Measurements from ENCODE around the gene ADGRG1.

The ADGRG1 gene

GRCh38 chr16:57635266-57636097 is 7.1 kb downstream of the ADGRG1 start:
- no peak for DNase-seq (ENCODE audit: low read depth in 2 of 2)

DNA sequence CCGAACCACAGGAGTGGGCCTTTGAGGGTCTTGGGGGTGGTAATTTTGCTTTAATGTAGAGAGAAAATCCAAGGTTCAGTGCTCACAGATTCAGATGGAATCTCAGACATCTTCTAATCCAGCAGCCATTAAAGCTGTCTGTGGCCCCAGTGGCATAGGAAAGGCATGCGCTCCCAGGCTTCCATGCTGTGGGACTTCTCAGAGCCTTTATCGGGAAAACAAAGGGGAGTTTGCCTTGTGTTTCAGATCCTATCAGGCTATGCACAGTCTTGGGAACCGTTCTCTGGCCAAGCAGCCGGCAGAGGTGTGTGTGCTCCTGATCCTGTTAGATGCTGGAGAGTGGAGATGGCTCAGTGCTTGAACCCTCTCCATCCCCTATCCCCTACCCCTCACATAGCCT is 7.8 kb downstream of the ADGRG1 start:
- DNase-seq (ENCODE audit: low read depth in 2 of 2) = no peak

DNA sequence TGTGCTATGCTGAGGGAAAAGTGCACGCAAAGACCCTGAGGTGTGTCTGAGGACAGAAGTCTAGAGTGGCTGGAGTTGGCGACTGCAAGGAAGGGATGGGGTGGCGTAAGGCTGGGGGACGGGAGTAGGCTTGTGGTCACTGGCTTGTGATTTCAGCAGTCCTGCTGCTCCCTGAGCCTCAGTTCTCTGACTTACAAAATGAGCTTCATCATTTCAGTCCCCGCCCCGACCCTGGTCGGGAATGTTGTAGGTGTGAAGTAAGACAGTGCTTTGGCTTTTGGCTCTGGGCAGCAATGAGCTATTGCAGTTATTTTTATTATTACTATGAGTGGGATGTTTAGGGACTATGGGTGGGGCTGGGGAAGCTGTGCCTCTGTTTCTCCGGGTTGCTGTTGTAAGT is 8.6 kb downstream of the ADGRG1 start:
- DNase-seq (ENCODE audit: low read depth in 2 of 2) = no peak

DNA sequence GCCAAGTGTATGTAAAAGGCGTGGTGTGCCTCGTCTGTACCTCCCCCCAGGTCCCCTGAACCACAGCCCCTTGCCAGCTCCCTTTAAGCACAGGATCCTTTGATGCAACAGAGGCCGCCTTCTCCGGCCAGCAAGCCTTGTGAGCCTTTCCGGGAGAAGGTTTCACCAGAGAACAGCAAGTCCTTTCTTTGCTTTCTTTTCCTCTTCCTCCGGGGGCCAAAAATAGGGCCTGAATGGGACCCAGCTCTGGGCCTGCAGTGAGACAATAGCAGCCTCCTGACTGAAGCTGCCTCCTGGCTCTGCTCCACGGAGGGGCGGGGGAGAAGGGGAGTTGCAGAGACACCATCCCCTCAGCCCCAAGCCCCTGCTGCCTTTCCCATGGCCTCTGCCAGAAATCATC is 9.0 kb downstream of the ADGRG1 start:
- DNase-seq (ENCODE audit: low read depth in 2 of 2) = no peak

DNA sequence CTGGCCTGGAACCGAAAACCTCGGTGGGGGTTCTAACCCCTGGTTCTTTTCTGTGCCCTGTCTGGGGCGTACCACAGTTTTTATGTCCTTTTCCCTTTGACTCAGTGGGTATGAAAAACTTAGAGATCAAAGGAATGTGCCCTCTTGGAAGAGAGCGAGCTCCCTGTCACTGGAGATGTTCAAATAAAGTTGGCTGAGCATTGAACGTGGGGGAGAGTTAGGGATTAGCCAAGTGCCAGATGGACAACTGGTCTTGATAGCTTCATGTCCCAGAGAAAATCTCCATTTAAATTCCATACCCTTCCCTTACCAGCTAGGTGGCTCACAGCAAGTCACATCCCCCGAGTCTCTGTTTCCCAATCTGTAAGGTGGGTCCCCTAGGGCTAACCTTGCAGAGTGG is 9.5 kb downstream of the ADGRG1 start:
- no peak for DNase-seq (ENCODE audit: low read depth in 2 of 2)

- no peak for DNase-seq (ENCODE audit: low read depth in 2 of 2)
These were observed 10.0 kb downstream of the ADGRG1 start for GRCh38 chr16:57638381-57638780.

GRCh38 chr16:57639172-57639887 is 10.9 kb downstream of the ADGRG1 start:
- no peak for DNase-seq (ENCODE audit: low read depth in 2 of 2)

GRCh38 chr16:57640185-57640584 is 11.8 kb downstream of the ADGRG1 start:
- DNase-seq (ENCODE audit: low read depth in 2 of 2) = no peak

DNA sequence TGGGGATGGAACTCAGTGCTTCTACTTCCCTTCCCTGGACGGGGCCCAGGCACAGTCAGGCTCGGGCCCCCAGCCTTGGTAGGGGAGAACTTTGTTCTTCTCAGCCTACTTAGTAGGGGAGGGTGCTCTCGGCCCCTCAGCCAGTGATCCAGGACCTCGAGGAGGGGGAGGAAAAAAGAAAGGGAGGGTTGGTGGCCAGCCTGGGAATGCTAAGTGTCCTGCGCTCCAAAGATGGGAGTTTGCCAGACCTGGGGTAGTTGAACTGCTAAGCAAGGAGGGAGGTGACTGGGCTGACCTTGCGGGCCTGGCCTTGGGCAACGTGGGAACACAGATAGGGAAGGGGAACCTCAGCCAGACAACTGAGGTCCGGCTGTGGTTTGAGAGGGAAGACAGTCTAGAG is 12.2 kb downstream of the ADGRG1 start:
- DNase-seq (ENCODE audit: low read depth in 2 of 2) = no peak

DNA sequence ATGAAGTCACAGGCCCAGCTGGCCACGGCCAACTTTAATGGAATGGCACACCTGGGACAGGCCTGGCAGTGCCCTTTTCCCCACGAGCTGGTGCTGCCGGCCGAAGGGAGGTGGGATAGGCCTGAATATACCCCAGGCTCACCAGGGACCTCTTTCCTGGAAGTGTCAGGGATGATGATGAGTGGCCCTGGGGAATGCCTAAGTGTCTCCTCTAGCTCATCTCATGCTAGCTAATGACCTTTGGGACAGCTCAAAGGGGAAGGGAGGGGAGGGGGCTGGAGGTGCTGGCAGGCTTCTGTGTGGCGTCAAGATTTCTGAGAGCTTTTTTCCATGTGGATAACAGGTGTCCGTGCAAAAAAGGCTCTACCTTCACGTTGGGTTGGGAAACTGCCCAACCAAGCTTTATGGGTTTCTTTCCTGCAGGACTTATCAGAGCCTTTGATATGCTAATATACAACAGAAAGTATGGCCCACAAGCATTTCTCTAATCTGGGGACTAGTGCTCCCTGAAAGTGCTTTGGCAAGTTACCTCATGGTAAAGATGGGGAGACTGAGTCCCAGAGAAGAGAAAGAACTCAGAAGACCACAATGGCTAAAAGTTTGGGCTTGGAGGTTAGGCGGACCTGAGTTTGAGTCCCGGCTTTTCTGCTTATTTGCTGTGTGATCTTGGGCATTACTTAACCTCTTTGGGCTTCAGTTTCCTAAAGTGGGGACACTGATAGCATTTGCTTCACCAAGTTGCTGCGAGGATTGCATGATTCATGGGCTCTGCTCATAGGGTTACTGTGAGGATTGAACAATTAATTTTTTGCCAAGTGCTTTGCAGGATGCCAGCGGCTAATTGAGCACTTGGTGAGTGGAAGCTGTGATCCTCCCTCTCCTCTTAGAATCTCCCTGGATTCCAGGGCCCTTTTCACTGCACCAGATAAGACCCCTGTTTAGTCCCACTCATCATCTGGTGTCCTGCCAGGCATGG is 14.0 kb downstream of the ADGRG1 start:
- no peak for DNase-seq (ENCODE audit: low read depth in 2 of 2)

GRCh38 chr16:57643147-57643874 is 14.9 kb downstream of the ADGRG1 start:
- DNase-seq (ENCODE audit: low read depth in 2 of 2) = no peak

GRCh38 chr16:57643910-57644309 is 15.5 kb downstream of the ADGRG1 start:
- DNase-seq (ENCODE audit: low read depth in 2 of 2) = no peak

DNA sequence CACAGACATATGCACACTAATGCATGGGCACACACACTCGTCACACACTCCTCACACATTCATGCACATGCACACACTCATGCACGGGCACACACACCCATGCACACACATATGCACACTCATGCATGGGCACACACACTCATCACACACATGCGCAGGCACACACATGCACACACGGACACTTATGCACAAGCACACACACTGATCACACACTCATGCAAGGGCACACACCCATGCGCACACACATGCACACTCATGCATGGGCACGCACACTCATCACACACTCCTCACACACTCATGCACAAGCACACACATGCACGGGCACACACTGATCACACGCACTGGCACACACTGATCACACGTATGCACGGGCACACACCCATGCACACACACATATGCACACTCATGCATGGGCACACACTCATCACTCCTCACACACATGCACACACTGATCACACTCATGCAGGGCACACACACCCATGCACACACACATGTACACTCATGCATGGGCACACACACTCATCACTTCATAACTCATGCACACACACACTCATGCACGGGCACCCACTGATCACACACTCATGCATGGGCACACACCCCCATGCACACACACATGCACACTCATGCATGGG is 16.1 kb downstream of the ADGRG1 start:
- DNase-seq (ENCODE audit: low read depth in 2 of 2) = no peak

- no peak for DNase-seq (ENCODE audit: low read depth in 2 of 2)
These were observed 16.7 kb downstream of the ADGRG1 start for GRCh38 chr16:57645169-57645568.

- DNase-seq (ENCODE audit: low read depth in 2 of 2) = no peak
These were observed 17.4 kb downstream of the ADGRG1 start for GRCh38 chr16:57645691-57646387.

DNA sequence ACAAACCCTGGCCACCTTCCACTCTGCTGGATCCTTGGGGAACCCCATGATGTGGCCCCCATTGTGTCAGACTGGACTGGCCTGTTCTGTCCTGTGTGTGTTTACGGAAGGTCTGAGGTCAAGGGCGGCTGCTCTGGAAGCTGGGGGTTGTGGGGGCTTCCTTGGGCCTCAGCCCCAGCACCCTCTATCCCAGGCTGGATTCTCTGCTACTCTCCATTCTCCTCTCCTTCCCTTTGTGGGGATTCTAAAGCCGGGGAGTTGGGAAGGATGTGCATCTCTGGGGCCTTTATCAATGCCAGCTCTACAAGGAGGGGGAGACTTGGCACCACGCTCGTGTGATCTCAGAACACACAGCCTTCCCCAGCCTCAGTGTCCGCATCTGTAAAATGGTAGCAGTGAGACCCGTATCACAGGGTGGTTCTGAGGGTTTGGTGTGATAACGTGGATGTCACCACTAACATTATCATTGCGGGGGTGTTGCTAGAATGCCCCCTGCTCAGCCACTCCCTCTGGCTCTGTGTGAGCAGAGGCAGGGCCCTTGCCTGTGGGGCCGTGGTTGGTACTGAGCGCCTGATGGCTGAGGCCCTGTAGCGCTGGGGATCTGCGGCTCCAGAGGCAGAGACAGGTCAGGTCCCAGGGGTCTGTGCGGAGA is 18.1 kb downstream of the ADGRG1 start:
- no peak for DNase-seq (ENCODE audit: low read depth in 2 of 2)

- DNase-seq (ENCODE audit: low read depth in 2 of 2) = no peak
These were observed 18.9 kb downstream of the ADGRG1 start for GRCh38 chr16:57647136-57647875.

DNA sequence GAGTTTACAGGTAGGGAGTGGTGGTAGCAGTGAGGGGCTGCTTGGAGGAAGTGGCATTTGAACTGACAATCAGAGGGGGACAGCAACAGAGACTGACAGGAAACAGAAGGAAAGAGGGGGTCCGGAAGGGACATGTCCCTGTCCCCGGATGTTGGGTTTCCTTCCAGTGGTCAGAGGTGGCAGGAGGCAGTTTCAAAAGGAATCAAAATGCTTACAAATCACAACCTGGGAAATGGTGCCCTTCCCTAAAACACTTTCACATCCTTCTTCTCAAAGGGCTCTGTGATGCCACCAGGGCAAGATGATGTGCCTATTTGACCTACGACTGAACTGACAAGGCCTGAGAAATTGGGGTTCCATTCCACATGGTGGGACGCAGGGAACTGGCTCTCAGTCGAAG is 19.7 kb downstream of the ADGRG1 start:
- no peak for DNase-seq (ENCODE audit: low read depth in 2 of 2)

Measured in fibroblast of skin of left biceps (primary cell).